HUES48 (cell line): ENCODE measurements around the gene DCAF5.
"Not testable (repeated sequence)": the region's sequence is repeated elsewhere in the genome, so short reads cannot be mapped to it uniquely, and the experiment has no call there.

ENCODE experiments used
- H3K27ac ChIP-seq: one replicate; pipeline ENCODE4 v1.7.0; 2013; ENCODE audit warnings: low read depth, low read length, inconsistent platforms
- H3K27me3 ChIP-seq: 2 replicates; pipeline ENCODE4 v1.6.1; 2013; ENCODE audit warnings: mild to moderate bottlenecking, low read length; ENCODE audit not compliant: control insufficient read depth, insufficient read depth
- H3K36me3 ChIP-seq: 2 replicates; pipeline ENCODE4 v1.6.1; 2013; ENCODE audit warnings: low read length; ENCODE audit not compliant: control insufficient read depth, insufficient read depth
- H3K4me1 ChIP-seq: 2 replicates; pipeline ENCODE4 v1.6.1; 2013; ENCODE audit warnings: mild to moderate bottlenecking, low read length; ENCODE audit not compliant: control insufficient read depth, insufficient read depth
- H3K4me3 ChIP-seq: 2 replicates; pipeline ENCODE4 v1.5.1; 2013; ENCODE audit warnings: mild to moderate bottlenecking, low read depth, low read length
- H3K9ac ChIP-seq: 2 replicates; pipeline ENCODE4 v1.6.1; 2013; ENCODE audit warnings: mild to moderate bottlenecking, low read depth, low read length, moderate library complexity
- H3K9me3 ChIP-seq: 2 replicates; pipeline ENCODE4 v1.6.1; 2013; ENCODE audit warnings: low read length; ENCODE audit not compliant: control insufficient read depth, insufficient read depth

The DCAF5 gene, protein sequence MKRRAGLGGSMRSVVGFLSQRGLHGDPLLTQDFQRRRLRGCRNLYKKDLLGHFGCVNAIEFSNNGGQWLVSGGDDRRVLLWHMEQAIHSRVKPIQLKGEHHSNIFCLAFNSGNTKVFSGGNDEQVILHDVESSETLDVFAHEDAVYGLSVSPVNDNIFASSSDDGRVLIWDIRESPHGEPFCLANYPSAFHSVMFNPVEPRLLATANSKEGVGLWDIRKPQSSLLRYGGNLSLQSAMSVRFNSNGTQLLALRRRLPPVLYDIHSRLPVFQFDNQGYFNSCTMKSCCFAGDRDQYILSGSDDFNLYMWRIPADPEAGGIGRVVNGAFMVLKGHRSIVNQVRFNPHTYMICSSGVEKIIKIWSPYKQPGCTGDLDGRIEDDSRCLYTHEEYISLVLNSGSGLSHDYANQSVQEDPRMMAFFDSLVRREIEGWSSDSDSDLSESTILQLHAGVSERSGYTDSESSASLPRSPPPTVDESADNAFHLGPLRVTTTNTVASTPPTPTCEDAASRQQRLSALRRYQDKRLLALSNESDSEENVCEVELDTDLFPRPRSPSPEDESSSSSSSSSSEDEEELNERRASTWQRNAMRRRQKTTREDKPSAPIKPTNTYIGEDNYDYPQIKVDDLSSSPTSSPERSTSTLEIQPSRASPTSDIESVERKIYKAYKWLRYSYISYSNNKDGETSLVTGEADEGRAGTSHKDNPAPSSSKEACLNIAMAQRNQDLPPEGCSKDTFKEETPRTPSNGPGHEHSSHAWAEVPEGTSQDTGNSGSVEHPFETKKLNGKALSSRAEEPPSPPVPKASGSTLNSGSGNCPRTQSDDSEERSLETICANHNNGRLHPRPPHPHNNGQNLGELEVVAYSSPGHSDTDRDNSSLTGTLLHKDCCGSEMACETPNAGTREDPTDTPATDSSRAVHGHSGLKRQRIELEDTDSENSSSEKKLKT

DNA sequence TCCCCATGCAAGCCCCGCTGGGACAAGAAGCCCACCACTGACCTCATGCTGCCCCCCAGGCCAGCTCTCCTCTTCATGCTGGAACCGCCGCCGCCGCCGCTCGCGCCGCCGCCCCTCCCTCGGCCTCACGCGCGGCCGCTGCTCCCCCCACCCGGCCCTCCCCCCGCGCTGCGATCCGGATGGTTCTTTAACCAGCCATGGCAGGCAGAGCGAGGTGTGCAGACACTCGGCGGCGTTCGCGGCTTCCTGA, at the start of gene DCAF5:
Gene DCAF5 (minus strand): TSS at position 218 of the 250 bp plus-strand sequence. CDS start 141 bp downstream, at position 77.
- H3K9me3 ChIP-seq, result no peaks in the 10 kb centered on the region
- peak within 1 kb of the TSS; percentile 92 for H3K27ac ChIP-seq
- H3K9ac ChIP-seq, result peak within 1 kb of the TSS; percentile 42
- peaks cover 11% of the 10 kb centered on the region for H3K27me3 ChIP-seq
- H3K36me3 ChIP-seq, result peaks cover 6% of the 10 kb centered on the region
- peaks cover 14% of the 10 kb centered on the region for H3K4me1 ChIP-seq
- H3K4me3 ChIP-seq, result peak within 1 kb of the TSS; percentile 82

DNA sequence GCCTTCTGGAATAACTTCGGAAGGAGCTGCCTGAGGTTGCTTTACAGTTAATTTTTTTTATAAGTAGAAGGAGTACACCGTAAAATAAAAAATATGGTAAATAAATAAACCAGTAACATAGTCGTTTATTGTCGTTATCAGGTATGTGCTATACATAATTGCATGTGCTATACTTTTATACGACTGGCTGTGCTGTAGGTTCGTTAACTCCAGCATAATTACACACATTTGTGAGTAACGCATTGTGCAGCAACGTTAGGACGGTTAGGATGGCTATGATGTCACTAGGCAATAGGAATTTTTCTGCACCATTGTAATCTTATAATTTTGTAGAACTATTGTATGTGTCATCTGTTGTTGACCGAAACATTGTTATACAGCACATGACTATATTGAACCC, 46.9 kb upstream of the DCAF5 start:
- Histone ChIP-seq H3K27me3 (no peaks in the 10 kb centered on the region), H3K4me1 (no peaks in the 10 kb centered on the region), H3K27ac (no peak overlapping the region), H3K4me3 (no peak overlapping the region), H3K9me3 (no peaks in the 10 kb centered on the region), H3K36me3 (0 out of 2 replicates have a peak, but pooled peaks cover 4% of the 10 kb centered on the region), H3K9ac (no peak overlapping the region)

DNA sequence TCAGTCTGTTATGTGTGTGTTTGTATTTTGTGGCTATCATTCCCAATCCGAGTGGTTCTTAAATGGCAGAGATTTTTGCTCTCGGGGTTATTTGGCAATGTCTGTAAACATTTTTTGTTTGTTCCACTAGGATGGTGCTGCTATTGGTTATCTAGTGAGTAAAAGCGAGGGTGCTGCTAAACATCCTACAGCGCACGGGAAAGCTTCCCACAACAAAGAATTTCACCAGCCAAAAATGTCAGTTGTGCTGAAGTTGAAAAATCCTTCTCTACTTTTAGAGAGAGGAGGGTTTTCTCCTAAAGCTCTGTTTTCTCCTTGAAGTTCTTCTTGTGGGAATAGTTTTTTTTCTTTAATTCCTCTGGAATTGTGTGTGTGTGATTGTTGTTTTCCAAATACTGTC, 40.8 kb upstream of the DCAF5 start:
- Histone ChIP-seq H3K27ac (no peak overlapping the region), H3K4me1 (peaks cover 16% of the 10 kb centered on the region; the same call in 1 of the 2 replicates), H3K4me3 (no peak overlapping the region), H3K9ac (no peak overlapping the region), H3K9me3 (no peaks in the 10 kb centered on the region), H3K36me3 (0 out of 2 replicates have a peak, but pooled peaks cover 4% of the 10 kb centered on the region), H3K27me3 (no peaks in the 10 kb centered on the region)

DNA sequence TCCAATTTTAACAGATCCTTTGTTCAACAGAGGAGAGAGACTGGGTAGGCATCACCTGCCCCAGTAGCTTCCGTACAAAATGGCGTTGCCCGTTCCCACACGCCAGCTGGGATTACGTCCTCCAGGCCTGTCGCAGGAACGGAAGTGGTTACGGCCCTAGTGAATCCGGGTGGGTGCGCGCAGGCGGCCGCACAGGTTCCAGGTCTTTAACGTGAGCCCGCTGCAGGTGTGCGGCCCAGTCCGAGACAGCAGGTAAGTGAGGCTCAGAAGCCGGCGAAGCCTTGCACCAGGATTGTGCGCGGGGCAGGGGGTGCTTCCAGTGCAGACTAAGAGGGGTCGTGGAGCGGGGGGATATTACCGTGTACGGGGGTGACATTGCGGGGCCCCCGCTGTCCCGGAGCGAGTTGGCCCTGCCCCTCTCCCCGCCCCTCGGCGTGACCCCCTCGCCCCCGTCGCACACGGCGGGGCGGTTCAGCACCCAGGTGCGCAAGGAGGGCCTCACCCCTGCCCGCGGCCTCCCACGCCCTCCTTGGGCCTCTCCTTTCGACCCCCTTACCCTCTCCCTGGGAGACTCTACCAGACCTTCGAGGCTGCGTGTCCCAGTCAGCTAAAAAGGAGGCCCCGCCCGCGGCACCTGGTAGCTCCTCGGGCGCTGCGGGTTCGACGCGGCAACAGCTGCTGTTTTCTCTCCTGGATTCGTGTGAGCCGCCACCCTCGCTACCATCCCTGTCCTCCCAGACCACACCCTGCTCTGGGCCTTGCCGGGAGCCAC, 38.6 kb upstream of the DCAF5 start, which contains the start of gene EXD2:
Gene EXD2 (plus strand): TSS at position 159 of the 772 bp plus-strand sequence. CDS start 17,973 bp downstream, outside the sequence.
- H3K27ac ChIP-seq, result peak within 1 kb of the TSS; percentile 87
- no peaks in the 10 kb centered on the region for H3K9me3 ChIP-seq
- no peaks in the 10 kb centered on the region for H3K27me3 ChIP-seq
- peaks cover 16% of the 10 kb centered on the region; the same call in 1 of the 2 replicates for H3K4me1 ChIP-seq
- H3K4me3 ChIP-seq, result peak within 1 kb of the TSS; percentile 78
- 0 out of 2 replicates have a peak, but pooled peaks cover 4% of the 10 kb centered on the region for H3K36me3 ChIP-seq
- peak within 1 kb of the TSS; percentile 78 for H3K9ac ChIP-seq

DNA sequence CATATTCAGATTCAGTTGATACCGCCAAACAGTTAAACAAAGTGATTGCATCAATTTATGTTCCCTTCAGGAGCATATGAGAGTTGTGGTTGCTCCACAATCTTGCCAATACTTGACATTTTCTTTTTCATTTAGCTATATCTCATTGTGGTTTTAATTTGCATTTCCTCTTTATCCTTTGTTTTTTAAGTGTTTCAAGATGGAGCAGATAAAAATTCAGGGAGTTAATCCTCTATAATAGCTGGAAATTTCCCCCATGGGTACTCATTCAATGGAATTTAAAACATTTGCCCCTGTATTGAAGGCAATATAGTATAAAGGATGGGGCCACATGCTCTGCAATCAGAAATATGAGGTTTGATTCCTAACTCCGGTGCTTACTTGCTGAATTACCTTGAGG, 37.3 kb upstream of the DCAF5 start:
- Histone ChIP-seq H3K27me3 (no peaks in the 10 kb centered on the region), H3K4me3 (no peak overlapping the region), H3K27ac (no peak overlapping the region), H3K9me3 (no peaks in the 10 kb centered on the region), H3K4me1 (peaks cover 16% of the 10 kb centered on the region; the same call in 1 of the 2 replicates), H3K9ac (no peak overlapping the region), H3K36me3 (no peaks in the 10 kb centered on the region)

DNA sequence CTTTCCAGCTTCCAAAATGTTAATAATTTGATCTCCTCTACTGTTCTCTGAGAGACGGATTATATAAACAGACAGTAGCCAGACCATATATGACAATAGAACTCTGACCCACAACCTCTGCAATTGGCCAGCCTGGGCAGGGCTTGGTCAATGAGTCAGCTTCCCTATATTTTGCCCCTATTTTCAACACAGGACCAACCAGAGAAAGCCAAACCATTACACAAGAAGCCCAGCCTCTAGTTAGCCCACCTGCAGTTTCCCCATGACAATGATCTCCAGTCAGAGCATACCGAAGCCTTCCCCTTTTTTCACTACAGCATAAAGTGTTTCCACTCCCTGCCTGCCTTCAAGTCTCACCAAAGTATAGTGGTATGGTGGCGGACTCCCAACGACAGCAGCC, 30.8 kb upstream of the DCAF5 start:
- H3K36me3 ChIP-seq, result no peaks in the 10 kb centered on the region
- no peak overlapping the region for H3K9ac ChIP-seq
- peaks cover 14% of the 10 kb centered on the region for H3K4me1 ChIP-seq
- H3K9me3 ChIP-seq, result no peaks in the 10 kb centered on the region
- H3K4me3 ChIP-seq, result no peak overlapping the region
- no peaks in the 10 kb centered on the region for H3K27me3 ChIP-seq
- H3K27ac ChIP-seq, result peak overlapping the region; percentile 77

DNA sequence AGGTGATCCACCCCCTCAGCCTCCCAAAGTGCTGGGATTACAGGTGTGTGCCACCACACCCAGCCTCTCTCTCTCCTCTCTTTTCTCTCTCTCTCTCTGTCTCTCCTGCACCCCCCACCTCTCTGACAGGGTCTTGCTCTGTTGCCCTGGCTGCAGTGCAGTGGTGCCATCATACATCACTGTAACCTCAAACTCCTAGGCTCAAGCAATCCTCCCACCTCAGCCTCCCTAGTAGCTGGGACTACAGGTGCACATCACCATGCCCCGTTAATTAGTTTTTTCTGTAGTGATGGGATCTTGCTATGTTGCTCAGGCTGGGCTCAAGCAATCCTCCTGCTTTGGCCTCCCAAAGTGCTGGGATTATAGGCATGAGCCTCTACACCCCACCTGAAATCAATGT, 29.7 kb upstream of the DCAF5 start:
- H3K27me3 ChIP-seq, H3K9me3 ChIP-seq: not testable (repeated sequence)

DNA sequence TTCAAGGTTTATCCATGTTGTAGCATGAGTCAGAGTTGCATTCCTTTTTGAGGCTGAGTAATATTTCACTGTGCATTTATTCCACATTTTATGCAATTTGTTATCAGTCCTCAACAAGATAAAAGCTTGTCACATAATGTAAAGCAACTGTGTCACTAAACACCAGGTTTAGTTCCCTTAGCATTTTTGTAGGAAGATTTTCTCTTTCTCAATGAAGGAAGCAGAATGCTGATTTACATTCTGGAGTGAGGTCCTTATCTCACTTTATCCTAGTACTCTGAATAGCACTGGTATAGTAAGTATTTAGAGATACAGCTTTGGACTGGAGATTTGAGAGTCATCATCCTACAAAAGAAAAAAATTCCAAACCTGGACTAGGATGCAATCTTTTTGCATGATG, 28.6 kb upstream of the DCAF5 start:
- Histone ChIP-seq H3K4me3 (no peak overlapping the region), H3K36me3 (no peaks in the 10 kb centered on the region), H3K9ac (no peak overlapping the region), H3K4me1 (peaks cover 14% of the 10 kb centered on the region), H3K9me3 (no peaks in the 10 kb centered on the region), H3K27me3 (no peaks in the 10 kb centered on the region), H3K27ac (no peak overlapping the region)

More for the DNA sequence above, 29.7 kb upstream of the DCAF5 start:
- H3K9ac ChIP-seq, H3K36me3 ChIP-seq, H3K27ac ChIP-seq, H3K4me3 ChIP-seq: not testable (repeated sequence)
- peaks cover 14% of the 10 kb centered on the region for H3K4me1 ChIP-seq

DNA sequence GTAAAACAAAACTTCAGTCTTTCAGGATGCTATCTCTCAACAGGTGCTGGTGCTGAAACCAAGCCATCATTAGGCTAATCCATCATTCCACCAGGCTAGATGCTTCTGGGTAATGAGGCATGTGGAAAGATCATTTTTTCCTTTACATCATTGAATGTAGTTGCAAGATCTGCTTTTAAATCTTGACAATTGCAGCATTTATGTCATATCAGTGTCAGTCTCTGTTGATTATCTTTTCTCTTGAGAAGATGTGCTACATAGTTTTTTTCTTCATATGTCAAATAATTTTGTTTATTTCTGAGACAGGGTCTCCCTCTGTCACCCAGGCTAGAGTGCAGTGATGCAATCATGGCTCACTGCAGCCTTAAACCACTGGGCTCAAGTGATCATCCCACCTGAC, 22.2 kb upstream of the DCAF5 start:
- H3K36me3 ChIP-seq, result no peaks in the 10 kb centered on the region
- no peaks in the 10 kb centered on the region for H3K27me3 ChIP-seq
- H3K4me3 ChIP-seq, result no peak overlapping the region
- no peak overlapping the region for H3K9ac ChIP-seq
- no peaks in the 10 kb centered on the region for H3K4me1 ChIP-seq
- H3K9me3 ChIP-seq, result no peaks in the 10 kb centered on the region
- no peak overlapping the region for H3K27ac ChIP-seq

DNA sequence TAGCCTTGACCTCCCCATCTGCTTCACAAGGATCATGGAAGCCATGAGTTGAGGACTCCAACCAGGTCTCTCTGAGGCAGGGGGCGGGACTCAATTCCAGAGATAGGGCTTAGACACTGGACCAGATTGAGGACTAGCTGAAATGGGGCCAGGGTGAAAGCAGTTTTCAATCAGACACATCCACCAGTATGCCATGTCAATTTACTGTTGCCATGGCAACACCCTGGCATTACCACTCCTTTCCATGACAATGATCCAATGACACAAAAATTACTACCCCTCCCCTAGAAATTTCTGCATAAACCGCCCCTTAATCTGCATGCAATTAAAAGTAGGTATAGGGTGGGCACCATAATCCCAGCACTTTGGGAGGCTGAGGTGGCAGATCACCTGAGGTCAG, 18.6 kb upstream of the DCAF5 start:
- no peaks in the 10 kb centered on the region for H3K9me3 ChIP-seq
- no peaks in the 10 kb centered on the region for H3K4me1 ChIP-seq
- H3K27ac ChIP-seq, result no peak overlapping the region
- no peaks in the 10 kb centered on the region for H3K27me3 ChIP-seq
- H3K9ac ChIP-seq, result no peak overlapping the region
- no peaks in the 10 kb centered on the region for H3K36me3 ChIP-seq
- H3K4me3 ChIP-seq, result no peak overlapping the region
